ENCODE data around the gene TAAR2. TPM values are rescaled to one million over a fixed set of nuclear protein-coding genes. Genes with fewer than 3 reads are reported as not detected.

Gene TAAR2
- total RNA-seq, 1 donor from 2014 or later = not detected

- ATAC-seq (no peak), DNase-seq (no peak)
- no peaks in the 10 kb centered on the region for H3K36me3 ChIP-seq
- intact Hi-C loops (cut with DNase I) = no loop called here
- no peaks in the 10 kb centered on the region for H3K4me1 ChIP-seq
- no peak overlapping the region for H3K27ac ChIP-seq
- no peak for TF ChIP-seq CTCF (IDR thresholded peaks at IDR 0.05)
- H3K27me3 ChIP-seq (ENCODE audit: low read depth) = no peaks in the 10 kb centered on the region
- no peak overlapping the region for H3K4me3 ChIP-seq
- H3K9me3 ChIP-seq = no peaks in the 10 kb centered on the region
These were observed 10.7 kb upstream of the TAAR2 start for GRCh38 chr6:132634796-132635195.

- TF ChIP-seq CTCF (IDR thresholded peaks at IDR 0.05) = no peak
- no peak overlapping the region for H3K27ac ChIP-seq
- intact Hi-C loops (cut with DNase I) = no loop called here
- no peak overlapping the region for H3K4me3 ChIP-seq
- no peaks in the 10 kb centered on the region for H3K27me3 ChIP-seq (ENCODE audit: low read depth)
- DNase-seq (no peak), ATAC-seq (no peak)
- no peaks in the 10 kb centered on the region for H3K9me3 ChIP-seq
- H3K36me3 ChIP-seq = no peaks in the 10 kb centered on the region
- no peaks in the 10 kb centered on the region for H3K4me1 ChIP-seq
These were observed 9.3 kb upstream of the TAAR2 start for GRCh38 chr6:132633362-132633761.

DNA sequence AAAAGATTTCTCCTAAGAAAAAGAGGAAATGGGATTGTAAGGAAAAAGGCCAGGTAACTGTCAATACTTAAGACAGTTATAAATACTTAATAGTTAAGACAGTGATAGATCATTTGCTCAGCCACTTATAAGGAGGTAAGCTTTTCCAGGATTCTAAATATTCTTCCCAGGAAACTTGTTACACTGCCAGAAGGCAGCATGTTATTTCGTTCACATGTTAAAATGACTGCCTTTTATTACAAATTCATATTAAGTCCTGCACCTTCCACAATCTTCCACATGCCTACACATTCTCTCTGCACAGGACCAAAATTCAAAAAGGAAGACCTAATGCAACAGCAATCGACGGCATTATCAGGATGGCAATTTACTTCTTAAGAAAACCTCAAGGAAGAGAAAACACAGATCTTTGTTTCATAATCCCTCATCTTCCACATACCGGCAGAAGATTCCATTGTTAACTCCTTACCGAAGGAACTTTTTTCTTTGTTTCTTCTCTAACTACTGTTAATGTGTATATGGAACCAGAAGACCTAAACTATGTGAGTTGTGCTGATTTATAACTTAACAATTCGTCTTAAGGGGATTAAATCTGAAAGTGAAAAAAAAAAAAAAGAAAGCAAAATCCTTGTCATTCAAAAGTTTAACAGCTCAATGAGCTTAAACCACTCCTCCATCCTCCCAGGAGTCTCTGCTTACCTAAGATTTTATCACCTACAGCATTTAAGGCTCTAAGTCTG, 799 bp downstream of the TAAR2 start:
- H3K36me3 ChIP-seq = no peaks in the 10 kb centered on the region
- ATAC-seq (no peak), DNase-seq (no peak)
- peaks cover 6% of the 10 kb centered on the region for H3K9me3 ChIP-seq
- no peaks in the 10 kb centered on the region for H3K4me1 ChIP-seq
- intact Hi-C loops (cut with DNase I) = no loop called here
- TF ChIP-seq CTCF (IDR thresholded peaks at IDR 0.05) = no peak
- H3K4me3 ChIP-seq = no peak overlapping the region
- no peaks in the 10 kb centered on the region for H3K27me3 ChIP-seq (ENCODE audit: low read depth)
- no peak overlapping the region for H3K27ac ChIP-seq

GRCh38 chr6:132616677-132617076, 7.4 kb downstream of the TAAR2 start:
- Histone ChIP-seq H3K4me1 (no peaks in the 10 kb centered on the region), H3K36me3 (no peaks in the 10 kb centered on the region), H3K27ac (no peak overlapping the region), H3K27me3 (ENCODE audit: low read depth) (no peaks in the 10 kb centered on the region), H3K9me3 (no peaks in the 10 kb centered on the region), H3K4me3 (no peak overlapping the region)
- no peak for TF ChIP-seq CTCF (IDR thresholded peaks at IDR 0.05)
- ATAC-seq (no peak), DNase-seq (no peak)
- intact Hi-C loops (cut with DNase I) = no loop called here

GRCh38 chr6:132614554-132614953, 9.5 kb downstream of the TAAR2 start:
- intact Hi-C loops (cut with DNase I) = no loop called here
- H3K27ac ChIP-seq = no peak overlapping the region
- H3K9me3 ChIP-seq = no peaks in the 10 kb centered on the region
- DNase-seq (no peak), ATAC-seq (no peak)
- H3K4me3 ChIP-seq = no peak overlapping the region
- TF ChIP-seq CTCF (IDR thresholded peaks at IDR 0.05) = no peak
- no peaks in the 10 kb centered on the region for H3K4me1 ChIP-seq
- no peaks in the 10 kb centered on the region for H3K36me3 ChIP-seq
- H3K27me3 ChIP-seq (ENCODE audit: low read depth) = no peaks in the 10 kb centered on the region

All from lower lobe of right lung (tissue), 2 donors.